ENCODE results near the gene MAP7D1.

GRCh38 chr1:36203554-36204346 is 47.8 kb downstream of the MAP7D1 start:
- TF ChIP-seq EZH2 (IDR thresholded peaks at IDR 0.05; ENCODE audit: low read length, missing control alignments) (no peak), CTCF (conservative IDR thresholded peaks at IDR 0.05 in 1 of 2, IDR thresholded peaks at IDR 0.05 in 1 of 2; ENCODE audit: low read depth in 1 of 2, low read length in 2 of 2) (no peak)
